NOMO-1 treated with DMSO at 0.1 percent for 48 hours (cell line): ENCODE data around the gene PPARG.
A peak's percentile ranks its signal among the peaks of the same experiment; 100 is the strongest.
"Not testable (repeated sequence)": the region's sequence is repeated elsewhere in the genome, so short reads cannot be mapped to it uniquely, and the experiment has no call there.

Source experiments
- DNase-seq: peaks from one replicate; lab custom pipeline; 2025; ENCODE audit not compliant: unreplicated experiment; lab: John Stamatoyannopoulos, UW

Gene PPARG

GRCh38 chr3:12278566-12278965, 10.3 kb upstream of the PPARG start:
- no peak for DNase-seq

- DNase-seq = no peak
Measured at GRCh38 chr3:12279591-12280326, 9.1 kb upstream of the PPARG start.

GRCh38 chr3:12280357-12280806, 8.5 kb upstream of the PPARG start:
- no peak for DNase-seq

GRCh38 chr3:12284591-12284990, 4.3 kb upstream of the PPARG start:
- DNase-seq = no peak

GRCh38 chr3:12285003-12285555, 3.8 kb upstream of the PPARG start:
- DNase-seq = no peak

GRCh38 chr3:12285779-12286178, 3.1 kb upstream of the PPARG start:
- DNase-seq = not testable (repeated sequence)

GRCh38 chr3:12286504-12286903, 2.4 kb upstream of the PPARG start:
- DNase-seq = no peak

GRCh38 chr3:12286927-12287726, 1.7 kb upstream of the PPARG start:
- DNase-seq = no peak

- DNase-seq = peak; percentile 31
Measured at GRCh38 chr3:12287727-12288181, 1.1 kb upstream of the PPARG start.

GRCh38 chr3:12289524-12289923, 654 bp downstream of the PPARG start:
- DNase-seq = no peak

GRCh38 chr3:12292770-12293169, 3.9 kb downstream of the PPARG start:
- DNase-seq = no peak

GRCh38 chr3:12294885-12295580, 6.2 kb downstream of the PPARG start:
- DNase-seq = no peak

GRCh38 chr3:12296511-12296910, 7.6 kb downstream of the PPARG start:
- no peak for DNase-seq

GRCh38 chr3:12299026-12299425, 10.2 kb downstream of the PPARG start:
- DNase-seq = no peak

GRCh38 chr3:12300137-12300536, 11.3 kb downstream of the PPARG start:
- no peak for DNase-seq

- DNase-seq = no peak
Measured at GRCh38 chr3:12301031-12301430, 12.2 kb downstream of the PPARG start.

- no peak for DNase-seq
Measured at GRCh38 chr3:12301513-12301912, 12.6 kb downstream of the PPARG start.

- no peak for DNase-seq
Measured at GRCh38 chr3:12302564-12302963, 13.7 kb downstream of the PPARG start.

- DNase-seq = peak; percentile 81
Measured at GRCh38 chr3:12303534-12303933, 14.7 kb downstream of the PPARG start.

- DNase-seq = peak; percentile 90
Measured at GRCh38 chr3:12303993-12304392, 15.1 kb downstream of the PPARG start.

GRCh38 chr3:12307136-12307535, 18.3 kb downstream of the PPARG start:
- no peak for DNase-seq
